CD4-positive, alpha-beta T cell treated with Interferon alpha-2 for 1 hour (primary cell): ENCODE results near the gene ENTPD7.
"Not testable (repeated sequence)": the region's sequence is repeated elsewhere in the genome, so short reads cannot be mapped to it uniquely, and the experiment has no call there.

Experiments used
- DNase-seq, 2 donors: peaks; one replicate each; pipeline ENCODE4 v3.0.0-alpha.2; 2020 to 2022

The ENTPD7 gene, protein sequence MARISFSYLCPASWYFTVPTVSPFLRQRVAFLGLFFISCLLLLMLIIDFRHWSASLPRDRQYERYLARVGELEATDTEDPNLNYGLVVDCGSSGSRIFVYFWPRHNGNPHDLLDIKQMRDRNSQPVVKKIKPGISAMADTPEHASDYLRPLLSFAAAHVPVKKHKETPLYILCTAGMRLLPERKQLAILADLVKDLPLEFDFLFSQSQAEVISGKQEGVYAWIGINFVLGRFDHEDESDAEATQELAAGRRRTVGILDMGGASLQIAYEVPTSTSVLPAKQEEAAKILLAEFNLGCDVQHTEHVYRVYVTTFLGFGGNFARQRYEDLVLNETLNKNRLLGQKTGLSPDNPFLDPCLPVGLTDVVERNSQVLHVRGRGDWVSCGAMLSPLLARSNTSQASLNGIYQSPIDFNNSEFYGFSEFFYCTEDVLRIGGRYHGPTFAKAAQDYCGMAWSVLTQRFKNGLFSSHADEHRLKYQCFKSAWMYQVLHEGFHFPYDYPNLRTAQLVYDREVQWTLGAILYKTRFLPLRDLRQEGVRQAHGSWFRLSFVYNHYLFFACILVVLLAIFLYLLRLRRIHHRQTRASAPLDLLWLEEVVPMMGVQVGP

DNA sequence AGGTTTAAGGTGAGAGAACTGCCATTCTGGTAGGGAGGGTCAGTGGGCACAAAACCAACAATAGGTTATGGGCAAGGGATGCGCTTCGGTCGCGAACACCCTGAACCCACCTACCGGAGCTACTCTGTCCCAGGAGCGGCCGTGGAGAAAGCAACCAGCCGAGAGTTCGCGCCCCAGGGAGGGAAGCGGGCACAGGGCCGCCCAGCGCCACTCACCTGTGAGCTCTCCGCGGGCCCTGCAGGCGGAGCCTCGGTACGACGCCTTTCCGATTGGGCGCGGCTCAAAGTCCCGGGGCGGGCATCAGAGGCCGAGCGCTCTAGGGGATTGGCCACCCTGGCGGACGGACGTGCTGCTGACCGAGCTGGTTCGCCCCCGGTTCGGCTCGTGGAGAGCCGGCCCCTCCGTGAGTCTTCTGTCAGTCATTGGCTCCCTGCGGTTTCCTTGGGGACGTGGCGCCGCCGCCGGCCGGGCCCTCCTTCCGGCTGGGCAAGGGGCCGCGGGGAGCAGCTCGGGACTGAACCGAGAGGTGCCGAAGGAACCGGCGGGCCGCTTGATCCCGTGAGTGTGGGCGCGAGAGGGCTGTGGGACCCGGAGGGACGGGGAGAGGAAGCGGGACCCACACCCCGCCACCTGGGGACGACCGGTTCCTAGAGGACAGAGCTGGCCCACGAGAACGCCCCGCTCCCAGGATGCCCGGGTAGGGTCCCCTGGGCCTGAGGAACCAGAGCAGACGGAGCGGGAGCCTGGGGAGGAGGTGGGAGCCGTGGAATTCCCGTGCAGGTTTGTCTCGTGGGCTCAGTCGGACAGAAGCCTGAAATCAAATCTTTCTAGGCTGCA, at the start of gene ENTPD7:
ENTPD7 (plus strand) TSS at position 479 of the 837 bp plus-strand sequence. CDS start 448 bp downstream, outside the sequence.
- DNase-seq = peak; percentile 88 to 91

DNA sequence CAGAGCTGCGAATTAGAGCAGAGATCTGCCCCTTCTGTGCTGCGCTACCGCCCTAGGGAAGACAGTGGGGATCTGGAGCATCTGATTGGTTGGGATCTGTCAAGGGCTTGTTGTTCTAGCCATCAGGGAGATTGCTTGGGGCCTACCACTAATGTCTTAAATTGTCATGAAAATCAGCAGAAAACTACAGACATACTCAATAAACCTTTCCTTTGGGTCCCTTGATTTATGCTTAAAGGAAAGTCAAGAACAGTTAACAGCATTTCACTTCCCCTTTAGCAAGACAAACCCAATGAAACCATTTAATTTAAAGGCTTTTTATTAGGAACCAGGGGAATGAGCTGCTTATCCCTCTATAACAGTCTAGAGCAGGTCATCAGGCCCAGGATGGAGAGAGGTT, 49.1 kb upstream of the ENTPD7 start:
- DNase-seq = no peak

DNA sequence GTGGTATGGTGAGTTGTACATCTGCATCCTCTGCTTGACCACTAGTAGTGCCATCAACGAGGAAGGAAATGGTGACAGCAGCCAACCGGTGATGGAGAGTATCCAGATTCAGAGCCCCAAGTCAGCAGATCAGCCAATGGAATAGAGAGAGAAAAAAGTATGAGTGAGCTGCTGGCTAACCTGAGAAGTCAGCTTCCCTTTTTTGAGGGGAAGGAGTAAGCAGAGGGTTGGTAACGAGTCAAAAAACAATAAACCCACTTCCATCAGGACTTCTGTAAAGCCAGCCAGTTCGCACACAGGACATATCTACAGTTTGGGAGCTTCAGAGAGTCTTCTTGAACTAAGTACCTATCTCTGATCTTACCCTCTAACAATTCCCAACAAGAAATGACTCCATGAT, 48.0 kb upstream of the ENTPD7 start:
- DNase-seq = no peak

DNA sequence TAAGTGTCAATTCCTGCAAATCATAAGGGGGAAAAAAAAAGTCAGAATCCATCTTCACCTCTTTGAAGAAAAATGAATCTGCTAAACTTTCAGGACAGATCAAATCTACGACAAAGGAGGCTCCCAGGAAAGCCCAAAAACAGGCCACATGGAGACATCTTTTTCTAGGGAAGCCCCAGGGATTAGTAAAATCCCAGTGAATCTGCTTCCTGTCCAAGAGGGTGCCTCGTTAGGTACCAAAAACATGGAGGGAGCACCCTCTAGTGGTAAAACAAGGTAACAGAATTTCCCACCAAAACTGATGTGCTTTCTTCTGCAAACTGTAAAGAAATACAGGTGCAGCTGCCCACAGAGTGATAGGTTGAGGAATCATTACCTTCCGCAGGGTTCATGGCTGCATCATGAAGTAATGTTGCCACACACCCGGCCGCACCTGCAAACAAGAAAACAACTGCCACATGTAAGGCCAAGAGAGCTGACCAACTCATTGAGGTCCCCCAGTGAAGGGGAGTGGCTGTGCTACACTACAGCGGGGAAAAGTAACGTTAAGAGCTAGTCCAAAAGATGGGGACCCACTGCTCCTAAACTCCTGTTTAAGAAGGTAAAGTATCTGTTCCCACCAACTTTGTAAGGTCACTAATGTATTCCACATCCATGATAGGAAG, 47.0 kb upstream of the ENTPD7 start:
- peak; percentile 24 to 70 for DNase-seq

DNA sequence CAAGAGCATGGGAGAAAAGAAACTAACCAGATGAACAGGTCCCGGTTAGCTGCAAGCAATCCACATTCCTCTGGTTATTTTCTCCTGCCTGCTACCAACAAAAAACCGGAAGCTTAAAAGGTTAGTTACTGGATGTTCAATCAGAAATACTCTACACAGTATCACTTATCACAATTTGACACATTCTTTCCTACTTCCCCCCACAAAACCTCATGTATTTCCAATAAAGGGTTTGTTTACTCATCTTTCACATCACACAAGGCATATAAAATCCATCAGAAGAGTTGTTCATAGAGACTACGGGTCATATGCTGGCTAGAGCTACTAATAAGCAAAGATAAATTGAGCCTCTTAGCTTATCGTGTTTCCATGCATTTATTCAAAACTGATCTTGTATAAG, 43.9 kb upstream of the ENTPD7 start:
- no peak for DNase-seq

DNA sequence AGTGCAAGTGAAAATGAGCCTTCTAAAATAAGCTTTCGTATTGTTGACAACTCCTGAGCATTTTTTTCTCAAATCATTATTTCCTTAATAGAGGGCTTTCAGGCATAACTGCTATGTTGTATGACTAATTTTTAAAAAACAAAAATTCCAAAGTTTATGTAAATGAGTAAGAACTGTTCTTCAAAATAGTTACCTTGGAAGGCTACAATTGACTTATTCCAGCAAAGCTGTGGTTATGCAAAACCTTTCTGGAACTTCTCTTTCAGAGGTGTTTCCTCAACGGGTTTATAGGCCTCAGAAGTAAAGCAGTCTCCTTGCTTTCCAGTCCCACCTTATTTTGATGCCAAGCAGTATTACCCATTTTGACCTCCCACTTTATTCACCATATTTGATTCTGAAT, 41.6 kb upstream of the ENTPD7 start:
- no peak for DNase-seq

DNA sequence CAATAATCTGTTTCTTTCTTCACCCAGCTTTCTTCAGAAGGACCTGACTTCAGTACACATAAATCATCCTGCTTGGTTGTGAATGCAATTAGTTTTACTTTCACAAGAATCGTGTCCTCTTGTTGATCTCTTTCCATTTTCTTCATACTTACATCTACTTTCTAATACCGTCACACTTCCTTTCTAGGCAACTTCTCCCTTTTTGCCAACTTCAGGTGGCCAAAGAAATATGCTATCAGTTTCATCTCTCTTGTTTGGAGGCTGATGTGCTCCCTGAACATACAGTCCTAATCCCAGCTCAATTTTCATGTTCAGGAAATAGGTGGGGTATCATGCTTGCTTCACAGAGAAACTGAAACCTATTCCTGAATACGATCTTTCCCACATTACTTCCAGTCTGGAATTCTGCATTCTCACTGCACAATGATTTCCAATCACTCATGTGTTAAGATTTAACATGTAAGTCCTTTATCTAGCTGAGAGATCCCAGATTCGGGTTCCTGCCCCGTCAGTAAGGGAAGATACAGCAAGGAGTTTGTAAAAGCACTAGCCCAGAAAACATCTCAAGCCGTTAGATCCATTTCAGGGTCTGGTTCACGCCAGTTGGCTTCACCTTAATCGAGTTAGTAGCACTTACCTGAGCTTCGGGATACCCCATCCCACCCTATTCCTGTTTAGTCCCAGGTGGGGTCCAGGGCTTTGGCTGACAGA, 40.1 kb upstream of the ENTPD7 start:
- DNase-seq = peak in 1 of 2 donors; percentile 35

DNA sequence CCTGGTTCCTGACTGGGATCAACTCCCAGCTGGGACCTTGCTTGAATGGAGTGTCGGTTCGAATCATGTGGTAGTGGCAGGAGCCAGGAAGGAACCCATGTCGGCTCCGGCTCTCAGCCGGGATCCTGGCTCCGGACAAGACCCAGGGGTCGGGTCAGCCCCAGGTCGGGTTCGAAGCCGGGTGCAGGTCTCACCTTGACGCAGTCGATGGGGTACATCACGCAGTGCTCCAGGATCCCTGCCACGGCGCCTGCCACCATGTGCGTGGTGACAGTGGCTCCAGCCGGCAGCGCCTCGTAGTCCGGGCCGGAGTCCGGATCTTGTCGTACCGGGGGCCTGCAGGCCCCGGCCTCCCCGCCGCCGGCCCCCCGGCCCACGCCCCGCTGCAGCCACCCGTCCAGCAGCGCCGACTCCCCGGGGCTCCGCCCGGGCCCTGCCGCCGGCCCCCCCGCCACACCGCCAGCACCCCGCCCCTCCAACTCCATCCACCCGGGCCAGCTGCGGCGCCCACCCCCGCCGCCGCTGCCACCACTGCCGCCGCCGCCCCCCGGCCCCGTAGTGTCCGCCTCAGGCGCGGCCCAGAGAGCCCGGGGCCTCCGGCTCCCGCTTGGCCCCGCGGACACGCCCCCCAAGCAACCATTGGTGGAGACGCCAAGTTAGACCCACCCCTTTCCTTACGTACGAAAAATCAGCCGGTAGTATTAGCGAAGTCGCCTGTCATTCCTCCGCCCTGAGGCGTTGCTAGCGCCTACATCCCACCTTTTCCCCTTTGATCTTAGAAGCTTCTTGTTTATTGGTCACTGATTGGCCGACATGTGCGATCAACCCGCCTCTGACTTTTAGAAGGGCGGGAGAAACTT, 39.2 kb upstream of the ENTPD7 start, which contains the start of gene SLC25A28:
SLC25A28 (minus strand) TSS at position 589 of the 860 bp plus-strand sequence; CDS start at position 485, 104 bp downstream.
- peak; percentile 16 to 98 for DNase-seq

DNA sequence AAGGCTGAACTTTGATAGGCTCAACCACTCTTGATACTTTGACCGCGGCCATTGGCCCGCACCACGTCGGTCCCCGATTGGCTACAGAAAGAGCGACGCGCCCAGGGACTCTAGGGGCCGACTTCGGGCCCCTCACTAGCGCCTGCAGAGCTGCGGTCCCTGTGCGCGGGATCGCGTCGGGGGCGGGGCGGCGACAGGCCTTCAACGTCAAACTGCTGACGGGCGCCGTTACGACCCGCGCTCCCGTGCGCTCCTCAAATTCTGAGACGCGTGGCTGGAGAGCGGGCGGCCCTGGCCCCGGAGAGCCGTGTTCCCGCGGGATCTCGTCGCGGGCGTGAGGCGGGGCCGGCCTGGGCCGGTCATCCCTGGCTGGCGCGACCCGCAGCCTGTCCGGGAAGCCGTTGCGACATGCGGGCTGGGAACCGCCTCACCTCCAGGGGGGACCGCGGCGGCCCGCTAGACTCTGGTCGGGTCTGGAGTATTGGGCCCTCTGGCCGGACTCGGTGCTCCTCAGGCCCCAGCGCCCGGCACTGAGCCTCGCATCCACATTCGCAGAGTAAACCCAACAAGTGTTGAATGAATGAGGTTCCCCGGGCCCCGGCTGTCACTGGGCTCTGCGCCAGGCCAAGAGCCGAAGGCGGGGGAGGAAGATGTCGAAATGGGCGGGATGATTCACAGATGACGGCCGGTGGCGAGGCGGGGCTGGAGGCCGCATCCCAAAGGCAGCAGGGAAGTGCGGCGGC, 38.4 kb upstream of the ENTPD7 start:
- peak; percentile 80 to 98 for DNase-seq

DNA sequence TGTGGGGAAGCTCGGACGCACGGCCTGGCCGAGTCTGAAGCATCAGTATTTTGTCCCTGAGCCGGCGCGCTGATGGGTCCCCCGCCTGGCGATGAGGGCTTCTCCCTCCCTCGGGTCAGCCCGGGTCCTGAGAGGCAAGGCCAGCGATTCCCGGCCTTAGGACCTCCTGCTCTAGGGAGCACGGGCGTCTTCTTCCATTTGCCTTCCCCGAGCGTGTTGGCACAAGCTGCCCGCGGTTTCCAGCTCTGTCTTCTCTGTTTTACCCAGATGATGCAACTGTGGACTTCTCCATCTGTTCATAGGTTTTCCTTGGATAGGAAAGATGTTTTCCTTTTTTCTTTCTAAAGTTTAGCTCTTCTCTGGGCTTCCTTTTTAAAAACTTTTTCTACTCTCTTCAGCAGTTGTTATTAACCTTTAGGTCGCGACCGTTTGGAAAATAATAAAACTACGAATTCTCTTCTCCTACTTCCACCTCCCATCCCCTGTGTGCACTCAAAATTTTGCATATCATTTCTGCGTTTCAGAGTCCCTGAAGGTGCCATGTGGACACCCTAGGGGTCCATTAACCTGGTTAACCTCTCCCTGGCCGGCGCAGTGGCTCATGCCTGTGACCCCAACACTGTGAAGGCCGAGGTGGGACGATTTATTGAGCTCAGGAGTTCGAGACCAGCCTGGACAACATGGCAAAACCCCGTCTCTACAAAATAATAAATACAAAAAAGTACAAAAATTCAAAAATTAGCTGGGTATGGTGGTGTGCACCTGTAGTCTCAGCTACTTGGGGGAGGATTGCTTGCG, 37.7 kb upstream of the ENTPD7 start:
- DNase-seq = no peak

DNA sequence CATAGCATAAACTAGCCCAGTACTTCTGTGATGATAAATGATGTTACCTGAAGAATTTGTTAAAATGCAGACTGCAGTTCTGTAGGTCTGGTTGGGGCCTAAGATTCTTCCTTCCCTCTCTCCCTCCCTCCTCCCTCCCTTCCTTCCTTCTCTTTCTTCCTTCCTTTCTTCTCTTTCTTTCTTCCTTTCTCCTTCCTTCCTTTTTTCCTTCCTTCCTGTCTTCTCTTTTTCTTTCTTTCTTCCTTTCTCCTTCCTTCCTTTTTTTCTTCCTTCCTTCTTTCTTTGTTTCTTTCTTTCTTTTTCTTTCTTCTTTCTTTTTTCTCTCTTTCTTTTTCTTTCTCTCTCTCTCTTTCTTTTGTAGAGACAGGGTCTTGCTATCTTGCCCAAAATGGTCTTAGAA, 35.4 kb upstream of the ENTPD7 start:
- DNase-seq = no peak

DNA sequence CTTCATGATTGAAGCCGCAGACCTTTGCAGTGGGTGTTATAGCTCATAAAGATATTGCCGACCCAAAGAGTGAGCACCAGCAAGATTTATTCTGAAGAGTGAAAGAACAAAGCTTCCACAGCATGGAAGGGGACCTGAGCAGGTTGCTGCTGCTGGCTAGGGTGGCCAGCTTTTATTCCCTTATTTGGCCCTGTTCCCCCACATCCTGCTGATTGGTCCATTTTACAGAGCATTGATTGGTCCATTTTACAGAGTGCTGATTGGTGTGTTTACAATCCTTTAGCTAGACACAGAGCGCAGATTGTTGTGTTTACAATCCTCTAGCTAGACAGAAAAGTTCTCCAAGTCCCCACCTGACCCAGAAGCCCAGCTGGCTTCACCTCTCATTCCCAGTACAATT, 34.2 kb upstream of the ENTPD7 start:
- DNase-seq = not testable (repeated sequence)

DNA sequence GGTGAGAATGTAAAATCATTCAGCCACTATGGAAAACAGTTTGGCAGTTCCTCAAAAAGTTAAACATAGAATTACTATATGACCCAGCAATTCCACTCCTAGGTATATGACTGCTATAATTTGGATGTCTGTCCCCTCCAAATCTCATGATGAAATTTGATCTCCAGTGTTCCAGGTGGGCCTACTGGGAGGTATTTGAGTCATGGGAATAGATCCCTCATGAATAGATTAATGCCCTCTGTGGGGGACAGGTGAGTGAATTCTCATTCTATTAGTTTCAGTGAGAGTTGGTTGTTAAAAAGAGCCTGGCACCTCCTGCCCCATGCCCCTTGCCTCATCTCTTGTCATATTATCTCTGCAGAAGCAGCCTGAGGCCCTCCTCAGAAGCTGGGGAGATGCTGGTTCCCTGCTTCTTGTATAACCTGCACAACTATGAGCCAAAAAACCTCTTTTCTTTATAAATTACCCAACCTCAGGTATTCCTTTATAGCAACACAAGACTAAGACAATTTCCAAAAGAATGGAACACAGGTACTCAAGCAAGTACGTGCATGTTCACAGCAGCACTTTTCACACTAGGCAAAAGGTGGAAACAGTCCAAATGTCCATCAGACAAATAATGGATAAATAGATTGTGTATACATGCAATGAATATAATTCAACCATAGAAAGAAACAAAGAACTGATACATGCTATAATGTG, 30.2 kb upstream of the ENTPD7 start:
- no peak for DNase-seq

DNA sequence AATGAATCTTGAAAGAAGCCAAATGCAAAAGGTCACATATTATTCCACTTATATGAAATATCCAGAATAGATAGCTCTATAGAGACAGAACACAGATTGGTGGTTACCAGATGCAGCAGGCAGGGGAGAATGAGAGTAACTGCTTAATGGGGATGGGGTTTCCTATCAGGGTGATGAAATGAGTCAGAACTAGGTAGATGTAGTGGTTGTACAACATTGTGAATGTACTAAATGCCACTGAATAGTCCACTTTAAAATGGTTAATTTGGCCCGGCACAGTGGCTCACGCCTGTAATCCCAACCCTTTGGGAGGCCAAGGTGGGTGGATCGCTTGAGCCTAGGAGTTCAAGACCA, 29.7 kb upstream of the ENTPD7 start:
- no peak for DNase-seq

DNA sequence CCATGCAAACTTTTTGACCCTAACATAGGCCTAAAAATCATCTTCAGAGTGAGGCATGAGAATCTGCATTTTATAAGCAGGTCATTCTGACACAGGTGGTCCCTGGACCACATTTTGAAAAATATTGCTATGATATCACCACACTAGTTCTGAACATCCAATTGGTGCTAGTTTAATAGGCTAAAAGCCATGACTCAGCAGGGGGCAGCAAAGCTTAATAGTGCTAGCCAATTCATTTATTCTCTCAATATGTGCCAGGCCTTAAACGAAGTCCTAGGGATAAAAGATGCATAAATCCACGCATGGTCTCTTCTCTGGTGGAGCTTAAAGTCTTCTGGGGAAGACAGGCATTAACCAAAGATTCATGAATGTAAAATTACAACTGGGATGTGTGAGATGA, 28.9 kb upstream of the ENTPD7 start:
- peak in 1 of 2 donors; percentile 25 for DNase-seq

DNA sequence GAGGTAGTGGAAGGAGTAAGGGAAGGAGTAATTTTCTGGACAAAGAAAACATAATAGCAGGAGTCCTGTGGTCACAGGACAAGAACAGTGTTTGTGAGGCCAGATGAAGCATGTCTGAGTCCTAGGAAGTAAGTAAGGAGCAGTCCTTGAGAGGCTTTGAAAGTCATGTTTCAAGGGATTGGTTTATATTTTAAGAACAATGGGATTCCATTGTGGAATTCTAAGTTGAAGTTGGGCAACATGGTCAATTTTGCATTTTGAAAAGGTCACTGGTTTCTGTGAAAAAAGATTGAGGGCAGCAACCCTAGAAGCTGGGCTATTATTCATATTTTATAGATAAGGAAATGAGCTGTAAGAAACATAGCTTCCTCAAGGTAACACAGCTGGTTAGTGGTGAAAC, 28.3 kb upstream of the ENTPD7 start:
- DNase-seq = no peak

DNA sequence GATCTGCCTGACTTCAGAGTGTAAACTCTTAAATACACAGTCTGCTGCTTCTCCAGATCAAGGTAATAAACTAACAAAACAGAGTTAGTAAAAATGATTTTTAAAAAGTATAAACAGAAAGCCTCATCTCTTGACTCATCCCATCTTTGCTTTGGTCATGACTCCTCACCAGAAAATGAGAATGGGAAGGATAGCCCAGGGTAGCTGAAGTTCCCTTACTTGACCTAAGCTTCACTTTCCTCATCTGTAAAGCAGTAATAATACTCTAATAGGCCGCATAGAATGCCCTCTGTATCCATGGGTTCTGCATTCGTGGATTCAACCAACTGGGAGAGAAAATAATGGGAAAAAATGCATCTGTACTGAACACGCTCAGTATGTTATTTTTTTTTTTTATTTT, 27.8 kb upstream of the ENTPD7 start:
- no peak for DNase-seq

DNA sequence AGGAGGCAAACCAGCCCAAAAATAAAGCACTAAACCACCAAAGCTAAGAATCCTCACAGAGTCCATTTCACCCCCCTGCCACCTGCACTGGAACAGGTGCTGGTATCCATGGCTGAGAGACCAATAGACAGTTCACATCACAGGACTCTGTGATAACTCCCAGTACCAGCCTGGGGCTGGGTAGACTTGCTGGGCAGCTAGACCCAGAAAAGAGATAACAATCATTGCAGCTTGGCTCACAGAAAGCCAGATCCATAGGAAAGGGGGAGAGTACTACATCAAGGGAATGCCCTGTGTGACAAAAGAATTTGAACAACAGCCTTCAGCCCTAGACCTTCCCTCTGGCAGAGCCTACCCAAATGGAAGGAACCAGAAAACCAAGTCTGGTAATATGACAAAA, 25.5 kb upstream of the ENTPD7 start:
- no peak for DNase-seq

DNA sequence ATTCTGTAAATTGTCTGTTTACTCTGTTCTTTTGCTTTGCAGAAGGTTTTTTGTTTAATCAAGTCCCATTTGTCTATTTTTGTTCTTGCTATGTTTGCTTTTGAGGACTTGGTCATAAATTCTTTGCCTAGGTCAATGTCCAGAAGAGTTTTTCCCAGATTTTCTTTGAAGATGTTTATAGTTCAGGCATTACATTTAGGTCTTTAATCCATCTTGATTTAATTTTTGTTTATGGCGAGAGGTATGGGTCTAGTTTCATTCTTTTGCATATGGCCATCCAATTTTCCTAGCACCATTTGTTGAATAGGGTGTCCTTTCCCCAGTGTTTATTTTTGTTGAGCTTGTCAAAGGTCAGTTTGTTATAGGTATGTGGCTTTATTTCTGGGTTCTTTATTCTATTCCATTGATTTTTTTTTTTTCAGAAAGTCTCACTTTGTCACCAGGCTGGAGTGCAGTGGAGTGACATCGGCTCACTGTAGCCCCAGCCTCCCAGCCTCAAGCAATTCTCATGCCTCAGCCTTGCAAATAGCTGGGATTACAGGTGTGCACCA, 11.6 kb upstream of the ENTPD7 start:
- no peak for DNase-seq
